ENCODE data around the gene PKNOX1. TPM values are rescaled to one million over a fixed set of nuclear protein-coding genes. Genes with fewer than 3 reads are reported as not detected.
A peak's percentile ranks its signal among the peaks of the same experiment; 100 is the strongest.
"Not testable (repeated sequence)": the region's sequence is repeated elsewhere in the genome, so short reads cannot be mapped to it uniquely, and the experiment has no call there.

The PKNOX1 gene, protein sequence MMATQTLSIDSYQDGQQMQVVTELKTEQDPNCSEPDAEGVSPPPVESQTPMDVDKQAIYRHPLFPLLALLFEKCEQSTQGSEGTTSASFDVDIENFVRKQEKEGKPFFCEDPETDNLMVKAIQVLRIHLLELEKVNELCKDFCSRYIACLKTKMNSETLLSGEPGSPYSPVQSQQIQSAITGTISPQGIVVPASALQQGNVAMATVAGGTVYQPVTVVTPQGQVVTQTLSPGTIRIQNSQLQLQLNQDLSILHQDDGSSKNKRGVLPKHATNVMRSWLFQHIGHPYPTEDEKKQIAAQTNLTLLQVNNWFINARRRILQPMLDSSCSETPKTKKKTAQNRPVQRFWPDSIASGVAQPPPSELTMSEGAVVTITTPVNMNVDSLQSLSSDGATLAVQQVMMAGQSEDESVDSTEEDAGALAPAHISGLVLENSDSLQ
- 10 to 100 TPM; 16.9 to 18.0 TPM for total RNA-seq

DNA sequence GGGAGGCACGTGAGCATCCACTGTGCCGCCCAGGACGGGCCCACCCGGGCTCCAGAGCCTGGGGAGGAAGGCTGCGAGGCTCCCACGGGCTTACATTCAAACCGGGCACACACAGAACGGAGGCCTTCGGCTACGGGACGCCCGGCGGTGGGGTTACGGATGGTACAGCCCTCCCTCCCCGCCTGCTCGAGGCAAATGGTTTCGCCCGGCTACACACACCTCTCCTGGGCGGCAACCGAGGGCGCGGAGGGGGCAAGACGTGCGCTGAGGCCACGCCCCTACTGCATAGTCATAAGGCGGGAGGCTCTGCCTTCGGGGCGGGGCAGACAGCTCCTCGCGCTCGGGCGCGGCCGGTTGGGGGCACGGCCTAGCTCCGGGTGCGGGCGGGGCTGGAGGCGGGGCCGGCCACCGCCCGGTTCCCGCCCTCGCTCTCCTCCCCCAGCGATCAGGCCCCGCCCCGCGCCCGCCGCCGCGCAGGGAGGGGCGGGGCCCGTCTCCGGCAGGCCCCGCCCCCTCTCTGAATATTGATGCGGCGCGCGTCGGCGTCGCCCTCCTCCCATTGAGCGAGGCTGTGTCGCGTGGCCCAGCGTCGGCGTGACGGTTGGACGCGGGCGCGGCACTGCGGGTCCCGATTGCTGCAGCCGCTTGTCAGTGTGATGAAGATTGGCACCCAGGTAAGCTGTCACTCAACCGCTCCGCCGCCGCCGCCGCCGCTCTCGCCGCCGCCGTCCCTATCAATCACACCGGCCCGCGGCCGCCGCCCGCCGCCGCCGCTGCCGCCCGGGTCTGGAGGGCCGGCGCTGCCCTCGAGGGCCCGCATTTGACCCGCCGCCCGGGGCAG lies at the start of gene PKNOX1:
PKNOX1 (plus strand) TSS at position 572 of the 841 bp plus-strand sequence. CDS start 29,820 bp downstream, outside the sequence.
- CTCF ChIA-PET: no interaction called here
- DNase-seq: peak; percentile 99
- peak within 1 kb of the TSS; percentile 87 for H3K4me3 Mint-ChIP-seq
- H3K4me1 Mint-ChIP-seq (ENCODE audit: low read depth): peaks cover 29% of the 10 kb centered on the region
- H3K27ac Mint-ChIP-seq: peak within 1 kb of the TSS; percentile 95
- no peaks in the 10 kb centered on the region for H3K9me3 Mint-ChIP-seq
- POLR2A ChIA-PET: interaction anchor here (0.6 to 2.1 kb wide), 4 partner anchors 13 to 96 kb away, joined by 3 to 9 read pairs (median 4); partner anchors contain the start of gene NDUFV3
- peaks cover 5% of the 10 kb centered on the region for H3K36me3 Mint-ChIP-seq
- intact Hi-C loops (cut with micrococcal nuclease): loop anchor here (1.0 to 2.0 kb wide), 3 partner anchors 81 to 478 kb away; partner anchors contain the start of genes NDUFV3, RSPH1 and WDR4
- H3K27me3 Mint-ChIP-seq: no peaks in the 10 kb centered on the region

DNA sequence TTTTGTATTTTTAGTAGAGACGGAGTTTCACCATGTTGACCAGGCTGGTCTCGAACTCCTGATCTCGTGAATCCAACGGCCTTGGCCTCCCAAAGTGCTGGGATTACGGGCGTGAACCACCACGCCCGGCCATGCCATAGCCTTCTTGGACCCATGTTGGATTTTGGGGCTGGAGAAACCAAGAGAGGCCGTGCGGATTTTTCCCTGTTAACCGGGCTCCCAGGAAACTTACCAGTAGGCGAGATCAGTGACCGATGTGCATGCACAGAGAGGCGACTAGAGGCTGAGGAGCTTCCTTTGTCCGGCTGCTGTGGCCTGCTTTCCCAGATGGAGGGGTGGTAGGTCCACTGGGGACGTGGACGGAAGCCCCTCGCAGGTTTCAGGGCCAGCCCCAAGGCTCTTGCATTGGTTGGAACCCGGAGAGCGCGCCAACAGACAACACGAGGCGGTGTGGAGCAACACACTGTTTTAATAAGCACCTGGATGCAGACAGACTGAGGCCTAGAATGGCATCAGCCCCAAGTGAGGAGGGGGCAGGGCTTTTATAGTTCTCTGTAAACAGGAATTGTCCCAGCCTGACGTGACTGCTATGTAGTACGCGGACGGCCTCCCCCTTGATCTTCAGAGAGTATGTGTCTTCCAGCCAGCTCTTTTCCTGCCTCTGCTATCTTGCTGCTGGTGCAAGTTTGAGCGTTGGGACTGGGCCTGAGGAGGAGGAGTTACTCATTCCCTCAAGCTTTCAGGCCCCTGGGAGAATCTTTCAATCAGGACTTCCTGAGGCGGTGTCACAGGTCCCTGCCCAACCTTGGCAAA lies 49.0 kb upstream of the PKNOX1 start, which contains the start of gene ERVH48-1:
ERVH48-1 (minus strand) TSS at position 517 of the 813 bp plus-strand sequence. CDS start 6,624 bp downstream, outside the sequence.
- CTCF ChIA-PET: no interaction called here
- POLR2A ChIA-PET: no interaction called here
- Mint-ChIP-seq H3K36me3 (no peaks in the 10 kb centered on the region), H3K4me3 (no peak within 1 kb of the TSS), H3K4me1 (ENCODE audit: low read depth) (peaks cover 10% of the 10 kb centered on the region), H3K27ac (no peak within 1 kb of the TSS), H3K27me3 (no peaks in the 10 kb centered on the region), H3K9me3 (no peaks in the 10 kb centered on the region)
- DNase-seq: no peak
- intact Hi-C loops (cut with micrococcal nuclease): no loop called here

DNA sequence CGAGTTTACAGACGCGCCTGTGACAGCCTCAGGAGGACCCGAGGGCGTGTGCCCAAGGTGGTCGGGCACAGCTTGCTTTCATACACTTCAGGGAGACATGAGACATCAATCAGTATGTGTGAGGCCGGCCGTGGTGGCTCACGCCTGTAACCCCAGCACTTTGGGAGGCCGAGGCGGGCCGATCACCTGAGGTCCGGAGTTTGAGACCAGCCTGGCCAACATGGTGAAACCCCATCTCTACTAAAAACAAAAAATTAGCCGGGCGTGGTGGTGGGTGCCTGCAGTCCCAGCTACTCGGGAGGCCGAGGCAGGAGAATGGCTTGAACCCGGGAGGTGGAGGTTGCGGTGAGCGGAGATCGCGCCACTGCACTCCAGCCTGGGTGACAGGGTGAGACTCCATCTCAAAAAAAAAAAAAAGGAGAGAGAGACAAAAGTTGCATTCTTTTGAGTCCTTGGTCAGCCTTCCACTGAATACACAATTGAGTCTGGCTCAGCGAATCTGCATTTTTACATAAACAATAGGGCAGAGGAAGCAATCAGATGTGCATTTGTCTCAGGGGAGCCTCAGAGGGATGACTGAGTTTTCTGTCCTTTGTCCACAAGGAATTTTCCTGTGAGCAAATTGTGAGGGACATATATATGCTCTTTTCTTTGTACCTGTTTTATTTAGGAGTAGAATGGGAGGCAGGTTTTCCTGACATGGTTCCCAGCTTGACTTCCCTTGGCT lies 46.7 kb upstream of the PKNOX1 start:
- H3K9me3 Mint-ChIP-seq; H3K27me3 Mint-ChIP-seq; CTCF ChIA-PET; H3K27ac Mint-ChIP-seq; intact Hi-C loops (cut with micrococcal nuclease); H3K4me3 Mint-ChIP-seq; DNase-seq; H3K36me3 Mint-ChIP-seq: not testable (repeated sequence)
- H3K4me1 Mint-ChIP-seq (ENCODE audit: low read depth): peaks cover 10% of the 10 kb centered on the region
- POLR2A ChIA-PET: interaction anchor here (0.7 kb wide), 1 partner anchor 344 kb away, joined by 3 read pairs; no protein-coding TSS in a partner anchor

DNA sequence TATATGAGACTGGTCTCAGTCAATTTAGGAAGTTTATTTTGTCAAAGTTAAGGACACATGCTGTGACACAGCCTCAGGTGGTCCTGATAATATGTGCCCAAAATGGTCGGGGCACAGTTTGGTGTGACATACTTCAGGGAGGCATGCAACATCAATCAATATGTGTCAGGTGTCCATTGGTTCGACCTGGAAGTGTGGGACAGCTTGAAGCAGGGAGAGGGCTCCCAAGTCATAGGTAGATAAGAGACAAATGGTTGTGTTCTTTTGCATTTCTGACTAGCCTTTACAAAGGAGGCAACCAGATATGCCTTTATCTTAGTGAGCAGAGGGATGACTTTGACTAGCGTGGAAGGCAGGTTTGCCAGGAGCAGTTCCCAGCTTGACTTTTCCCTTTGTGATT lies 44.4 kb upstream of the PKNOX1 start:
- no peak for DNase-seq
- no peak overlapping the region for H3K4me3 Mint-ChIP-seq
- H3K4me1 Mint-ChIP-seq (ENCODE audit: low read depth): no peaks in the 10 kb centered on the region
- CTCF ChIA-PET: no interaction called here
- H3K36me3 Mint-ChIP-seq: no peaks in the 10 kb centered on the region
- H3K27ac Mint-ChIP-seq: no peak overlapping the region
- no peaks in the 10 kb centered on the region for H3K27me3 Mint-ChIP-seq
- POLR2A ChIA-PET: no interaction called here
- intact Hi-C loops (cut with micrococcal nuclease): no loop called here
- H3K9me3 Mint-ChIP-seq: no peaks in the 10 kb centered on the region

DNA sequence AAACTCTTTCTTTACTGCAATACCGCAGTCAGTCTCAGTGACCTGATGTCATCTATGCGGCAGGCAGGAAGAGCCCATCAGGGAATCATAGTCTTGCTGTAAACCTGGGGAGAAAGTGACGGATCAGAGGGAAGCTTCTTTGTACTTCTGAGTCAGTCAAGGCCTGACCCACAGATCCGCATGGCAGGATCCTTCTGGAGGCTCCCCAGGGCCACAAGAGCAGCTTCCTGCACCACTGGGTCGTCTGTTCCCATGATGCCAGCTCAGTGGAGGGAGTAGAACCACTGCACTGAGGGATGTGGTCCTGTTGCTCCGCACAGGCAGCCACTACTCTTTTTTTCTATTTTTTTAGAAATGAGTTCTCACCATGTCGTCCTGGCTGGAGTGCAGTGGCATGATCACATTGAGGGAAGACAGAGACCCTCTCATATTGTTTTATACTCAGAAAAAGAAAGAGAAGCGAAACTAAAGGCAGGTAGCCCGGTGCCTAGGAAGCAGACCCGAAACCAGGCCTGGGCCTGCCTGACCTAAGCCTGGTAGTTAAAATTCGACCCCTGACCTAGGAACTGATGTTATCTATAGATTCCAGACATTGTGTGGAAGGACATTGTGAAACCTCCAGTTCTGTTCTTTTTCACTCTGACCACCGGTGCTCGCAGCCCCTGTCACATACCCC lies 42.7 kb upstream of the PKNOX1 start:
- Mint-ChIP-seq H3K4me3 (no peak overlapping the region), H3K4me1 (ENCODE audit: low read depth) (no peaks in the 10 kb centered on the region), H3K27ac (no peak overlapping the region), H3K27me3 (no peaks in the 10 kb centered on the region), H3K9me3 (no peaks in the 10 kb centered on the region), H3K36me3 (no peaks in the 10 kb centered on the region)
- intact Hi-C loops (cut with micrococcal nuclease): no loop called here
- ChIA-PET CTCF (no interaction called here), POLR2A (no interaction called here)
- no peak for DNase-seq

- H3K4me3 Mint-ChIP-seq: not testable (repeated sequence)
These were observed 41.8 kb upstream of the PKNOX1 start for GRCh38 chr21:42932378-42933136.

DNA sequence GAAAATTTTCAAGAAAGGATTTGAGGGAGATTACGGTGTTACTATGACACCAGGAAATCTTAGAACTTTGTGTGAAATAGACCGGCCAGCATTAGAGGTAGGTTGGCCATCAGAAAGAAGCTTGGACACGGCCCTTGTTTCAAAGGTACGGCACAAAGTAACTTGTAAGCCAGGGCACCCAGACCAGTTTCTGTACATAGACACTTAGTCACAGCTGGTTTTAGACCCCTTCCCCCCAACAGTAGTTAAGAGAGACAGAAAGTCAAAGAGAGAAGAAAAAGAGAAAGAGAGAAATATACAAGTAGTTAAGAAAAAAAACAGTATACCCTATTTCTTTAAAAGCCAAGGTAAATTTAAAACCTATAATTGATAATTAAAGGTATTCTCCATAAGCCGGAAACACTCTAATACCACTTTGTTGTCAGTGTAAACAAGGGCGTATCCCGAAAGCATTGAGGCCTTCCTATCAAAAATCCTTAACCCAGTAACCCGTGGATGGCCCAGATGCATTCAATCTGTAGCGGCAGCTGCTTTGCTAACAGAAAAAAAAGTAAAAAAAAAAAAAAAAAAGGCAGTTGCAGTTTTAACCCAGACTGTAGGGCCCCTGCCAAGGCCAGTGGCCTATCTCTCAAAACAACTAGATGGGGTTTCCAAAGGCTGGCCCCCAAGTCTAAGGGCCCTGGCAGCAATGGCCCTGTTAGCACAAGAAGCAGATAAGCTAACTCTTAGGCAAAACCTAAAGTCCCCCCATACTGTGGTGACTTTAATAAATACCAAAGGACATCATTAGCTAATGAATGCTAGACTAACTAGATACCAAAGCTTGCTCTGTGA lies 41.0 kb upstream of the PKNOX1 start:
- POLR2A ChIA-PET; CTCF ChIA-PET; H3K36me3 Mint-ChIP-seq; DNase-seq; H3K27ac Mint-ChIP-seq; intact Hi-C loops (cut with micrococcal nuclease); H3K27me3 Mint-ChIP-seq; H3K4me3 Mint-ChIP-seq; H3K9me3 Mint-ChIP-seq; H3K4me1 Mint-ChIP-seq (ENCODE audit: low read depth): not testable (repeated sequence)

More at GRCh38 chr21:42932378-42933136, 41.8 kb upstream of the PKNOX1 start:
- H3K27ac Mint-ChIP-seq; intact Hi-C loops (cut with micrococcal nuclease); H3K36me3 Mint-ChIP-seq; DNase-seq; H3K27me3 Mint-ChIP-seq; H3K9me3 Mint-ChIP-seq; CTCF ChIA-PET; POLR2A ChIA-PET; H3K4me1 Mint-ChIP-seq (ENCODE audit: low read depth): not testable (repeated sequence)

GRCh38 chr21:42933973-42934372 lies 40.4 kb upstream of the PKNOX1 start:
- H3K4me1 Mint-ChIP-seq (ENCODE audit: low read depth); DNase-seq; H3K36me3 Mint-ChIP-seq; H3K27ac Mint-ChIP-seq; CTCF ChIA-PET; H3K4me3 Mint-ChIP-seq; H3K9me3 Mint-ChIP-seq; H3K27me3 Mint-ChIP-seq; POLR2A ChIA-PET; intact Hi-C loops (cut with micrococcal nuclease): not testable (repeated sequence)

GRCh38 chr21:42936360-42936759 lies 38.0 kb upstream of the PKNOX1 start:
- H3K27me3 Mint-ChIP-seq; H3K9me3 Mint-ChIP-seq; intact Hi-C loops (cut with micrococcal nuclease); DNase-seq; CTCF ChIA-PET; H3K36me3 Mint-ChIP-seq; POLR2A ChIA-PET; H3K4me1 Mint-ChIP-seq (ENCODE audit: low read depth); H3K4me3 Mint-ChIP-seq; H3K27ac Mint-ChIP-seq: not testable (repeated sequence)
